ENCODE measurements around the gene INTS3.
A peak's percentile ranks its signal among the peaks of the same experiment; 100 is the strongest.

Gene INTS3

DNA sequence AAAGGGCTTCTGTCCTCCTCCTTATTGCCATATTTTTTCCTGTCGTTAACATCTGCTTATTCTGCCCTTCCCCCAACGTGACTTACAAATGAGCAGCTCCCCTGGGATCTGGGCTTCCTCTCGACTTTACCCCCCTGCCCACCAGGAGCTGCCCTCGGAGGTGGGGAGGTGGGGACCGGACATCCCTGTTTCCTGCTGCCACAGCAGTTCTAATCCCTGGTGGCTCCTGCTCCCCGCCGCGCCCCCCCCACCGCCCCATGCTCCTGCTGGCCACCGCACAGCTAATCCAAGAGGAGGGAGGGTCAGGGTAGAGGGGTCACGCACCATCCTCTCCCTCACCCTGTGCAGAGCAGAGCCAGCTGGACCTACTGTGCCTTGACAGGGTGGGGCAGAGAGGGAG lies 42.9 kb downstream of the INTS3 start:
- H3K4me1 ChIP-seq (ENCODE audit: control insufficient read depth, insufficient read depth, low read length): peaks cover 4% of the 10 kb centered on the region; the same call in 1 of the 2 replicates
- H3K27ac ChIP-seq (ENCODE audit: extremely low read depth, low read depth, low read length): no peak overlapping the region
- no peaks in the 10 kb centered on the region for H3K9me3 ChIP-seq (ENCODE audit: control insufficient read depth, insufficient read depth, low read depth, low read length)
- TF ChIP-seq ZNF341 (tag by site-specific recombination; IDR thresholded peaks at IDR 0.05; ENCODE audit: low read depth) (no peak), BCL11A (tag by site-specific recombination; IDR thresholded peaks at IDR 0.05; ENCODE audit: low read depth) (no peak), ZNF174 (tag by site-specific recombination; IDR thresholded peaks at IDR 0.05) (no peak), ZNF585B (tag by site-specific recombination; IDR thresholded peaks at IDR 0.05) (no peak), KLF7 (tag by site-specific recombination; IDR thresholded peaks at IDR 0.05; ENCODE audit: borderline replicate concordance) (no peak), HOXD13 (CRISPR knock-in tag; IDR thresholded peaks at IDR 0.05; ENCODE audit: borderline replicate concordance) (no peak), ZNF366 (tag by site-specific recombination; conservative IDR thresholded peaks at IDR 0.05) (no peak), KLF1 (tag by site-specific recombination; IDR thresholded peaks at IDR 0.05) (no peak), ZNF24 (tag by site-specific recombination; IDR thresholded peaks at IDR 0.05) (no peak)
- H3K4me3 ChIP-seq (ENCODE audit: low read depth, low read length): no peak overlapping the region
- CTCF ChIA-PET: interaction anchor here (0.7 to 1.1 kb wide), 2 partner anchors 51 to 216 kb away, joined by 3 to 5 read pairs; no protein-coding TSS in a partner anchor
- H3K36me3 ChIP-seq (ENCODE audit: control insufficient read depth in 2 of 2, insufficient read depth in 1 of 2, low read length in 2 of 2): peaks cover 24 to 85% of the 10 kb centered on the region in 2 experiments
- POLR2A ChIA-PET: interaction anchor here (1.7 kb wide), 1 partner anchor 220 kb away, joined by 6 read pairs; the partner anchor contains the start of gene RPS27

DNA sequence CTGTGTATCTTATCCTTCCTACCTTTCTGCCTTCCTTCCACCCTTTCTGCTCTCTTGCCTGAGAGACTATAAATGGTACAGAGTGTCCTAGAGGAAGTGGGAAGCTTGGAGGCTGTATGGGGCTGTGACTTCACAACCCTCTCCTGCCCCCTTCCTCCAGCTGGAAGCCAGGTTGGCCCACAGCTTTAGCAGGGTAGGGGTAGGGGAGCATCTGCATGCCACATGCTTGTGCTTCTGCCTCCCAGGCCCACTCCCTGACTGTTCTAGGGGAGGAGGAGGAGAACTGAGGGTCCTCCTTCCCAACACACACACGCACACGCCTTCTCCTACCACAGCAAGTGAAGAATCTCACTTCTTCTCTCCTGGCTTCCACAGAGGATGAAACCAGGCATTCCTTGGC lies 43.4 kb downstream of the INTS3 start:
- CTCF ChIA-PET: interaction anchor here (0.7 to 1.1 kb wide), 3 partner anchors 52 to 215 kb away, joined by 3 to 5 read pairs (median 4); partner anchors contain the start of gene S100A13
- Histone ChIP-seq H3K9me3 (ENCODE audit: control insufficient read depth, insufficient read depth, low read depth, low read length) (no peaks in the 10 kb centered on the region), H3K27ac (ENCODE audit: extremely low read depth, low read depth, low read length) (no peak overlapping the region), H3K4me3 (ENCODE audit: low read depth, low read length) (no peak overlapping the region), H3K36me3 (ENCODE audit: control insufficient read depth in 2 of 2, insufficient read depth in 1 of 2, low read length in 2 of 2) (peaks cover 19 to 81% of the 10 kb centered on the region in 2 experiments), H3K4me1 (ENCODE audit: control insufficient read depth, insufficient read depth, low read length) (peaks cover 6% of the 10 kb centered on the region)
- TF ChIP-seq, protein P1, sequence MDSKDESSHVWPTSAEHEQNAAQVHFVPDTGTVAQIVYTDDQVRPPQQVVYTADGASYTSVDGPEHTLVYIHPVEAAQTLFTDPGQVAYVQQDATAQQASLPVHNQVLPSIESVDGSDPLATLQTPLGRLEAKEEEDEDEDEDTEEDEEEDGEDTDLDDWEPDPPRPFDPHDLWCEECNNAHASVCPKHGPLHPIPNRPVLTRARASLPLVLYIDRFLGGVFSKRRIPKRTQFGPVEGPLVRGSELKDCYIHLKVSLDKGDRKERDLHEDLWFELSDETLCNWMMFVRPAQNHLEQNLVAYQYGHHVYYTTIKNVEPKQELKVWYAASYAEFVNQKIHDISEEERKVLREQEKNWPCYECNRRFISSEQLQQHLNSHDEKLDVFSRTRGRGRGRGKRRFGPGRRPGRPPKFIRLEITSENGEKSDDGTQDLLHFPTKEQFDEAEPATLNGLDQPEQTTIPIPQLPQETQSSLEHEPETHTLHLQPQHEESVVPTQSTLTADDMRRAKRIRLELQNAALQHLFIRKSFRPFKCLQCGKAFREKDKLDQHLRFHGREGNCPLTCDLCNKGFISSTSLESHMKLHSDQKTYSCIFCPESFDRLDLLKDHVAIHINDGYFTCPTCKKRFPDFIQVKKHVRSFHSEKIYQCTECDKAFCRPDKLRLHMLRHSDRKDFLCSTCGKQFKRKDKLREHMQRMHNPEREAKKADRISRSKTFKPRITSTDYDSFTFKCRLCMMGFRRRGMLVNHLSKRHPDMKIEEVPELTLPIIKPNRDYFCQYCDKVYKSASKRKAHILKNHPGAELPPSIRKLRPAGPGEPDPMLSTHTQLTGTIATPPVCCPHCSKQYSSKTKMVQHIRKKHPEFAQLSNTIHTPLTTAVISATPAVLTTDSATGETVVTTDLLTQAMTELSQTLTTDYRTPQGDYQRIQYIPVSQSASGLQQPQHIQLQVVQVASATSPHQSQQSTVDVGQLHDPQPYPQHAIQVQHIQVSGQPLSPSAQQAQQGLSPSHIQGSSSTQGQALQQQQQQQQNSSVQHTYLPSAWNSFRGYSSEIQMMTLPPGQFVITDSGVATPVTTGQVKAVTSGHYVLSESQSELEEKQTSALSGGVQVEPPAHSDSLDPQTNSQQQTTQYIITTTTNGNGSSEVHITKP (tag by site-specific recombination; IDR thresholded peaks at IDR 0.05): no peak
- TF ChIP-seq, protein P2, sequence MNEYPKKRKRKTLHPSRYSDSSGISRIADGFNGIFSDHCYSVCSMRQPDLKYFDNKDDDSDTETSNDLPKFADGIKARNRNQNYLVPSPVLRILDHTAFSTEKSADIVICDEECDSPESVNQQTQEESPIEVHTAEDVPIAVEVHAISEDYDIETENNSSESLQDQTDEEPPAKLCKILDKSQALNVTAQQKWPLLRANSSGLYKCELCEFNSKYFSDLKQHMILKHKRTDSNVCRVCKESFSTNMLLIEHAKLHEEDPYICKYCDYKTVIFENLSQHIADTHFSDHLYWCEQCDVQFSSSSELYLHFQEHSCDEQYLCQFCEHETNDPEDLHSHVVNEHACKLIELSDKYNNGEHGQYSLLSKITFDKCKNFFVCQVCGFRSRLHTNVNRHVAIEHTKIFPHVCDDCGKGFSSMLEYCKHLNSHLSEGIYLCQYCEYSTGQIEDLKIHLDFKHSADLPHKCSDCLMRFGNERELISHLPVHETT (tag by site-specific recombination; IDR thresholded peaks at IDR 0.05): no peak
- TF ChIP-seq ZXDB (tag by site-specific recombination; IDR thresholded peaks at IDR 0.05): no peak
- TF ChIP-seq EGR2 (tag by site-specific recombination; IDR thresholded peaks at IDR 0.05; ENCODE audit: low read depth): 0 out of 2 replicates have a peak, but pooled peaks have one; percentile 14
- no peak for TF ChIP-seq ZSCAN30 (tag by site-specific recombination; IDR thresholded peaks at IDR 0.05)
- POLR2A ChIA-PET: interaction anchor here (1.5 to 1.7 kb wide), 2 partner anchors 43 to 219 kb away, joined by 5 to 6 read pairs; partner anchors contain the start of genes INTS3 and RPS27

DNA sequence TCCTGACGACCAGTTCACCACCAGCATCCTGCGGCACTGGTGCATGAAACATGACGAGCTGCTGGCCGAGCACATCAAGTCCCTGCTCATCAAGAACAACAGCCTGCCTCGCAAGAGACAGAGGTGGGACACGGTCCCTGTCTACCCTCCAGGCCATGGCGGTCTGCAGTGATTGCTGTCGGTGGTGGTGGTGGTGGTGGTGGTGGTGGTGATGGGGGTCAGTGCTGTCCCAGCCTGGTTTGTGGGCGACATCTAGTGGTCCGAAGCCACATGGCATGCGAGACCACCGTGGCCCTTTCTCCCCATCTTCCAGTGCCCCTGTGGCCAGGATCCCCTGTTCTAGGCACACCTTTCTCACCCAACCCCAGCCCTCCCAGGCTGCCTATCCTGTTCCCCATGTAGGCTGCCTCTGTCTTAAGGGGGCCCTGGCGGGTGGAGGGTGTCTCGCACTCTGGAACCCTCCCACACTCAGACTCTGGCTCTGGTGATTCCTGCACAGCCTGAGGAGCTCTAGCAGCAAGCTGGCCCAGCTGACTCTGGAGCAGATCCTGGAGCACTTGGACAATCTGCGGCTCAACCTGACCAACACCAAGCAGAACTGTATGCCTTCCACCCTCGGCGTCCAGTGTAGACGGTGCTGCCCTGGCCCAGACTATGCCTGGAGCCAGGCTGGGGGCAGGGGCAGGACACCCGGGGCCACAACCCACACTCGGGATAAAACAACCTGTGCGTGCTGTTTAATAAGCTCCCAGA lies 44.2 kb downstream of the INTS3 start:
- Histone ChIP-seq H3K4me3 (ENCODE audit: low read depth, low read length) (no peak overlapping the region), H3K27ac (ENCODE audit: extremely low read depth, low read depth, low read length) (no peak overlapping the region), H3K9me3 (ENCODE audit: control insufficient read depth, insufficient read depth, low read depth, low read length) (no peaks in the 10 kb centered on the region), H3K4me1 (ENCODE audit: control insufficient read depth, insufficient read depth, low read length) (peaks cover 8% of the 10 kb centered on the region), H3K36me3 (ENCODE audit: control insufficient read depth in 2 of 2, insufficient read depth in 1 of 2, low read length in 2 of 2) (peaks cover 12 to 75% of the 10 kb centered on the region in 2 experiments)
- ChIA-PET POLR2A (interaction anchor here (0.5 to 1.5 kb wide), 4 partner anchors 12 to 218 kb away, joined by 3 to 5 read pairs (median 5); partner anchors contain the start of genes INTS3 and RPS27), CTCF (interaction anchor here (0.6 to 1.7 kb wide), 11 partner anchors 24 to 249 kb away, joined by 3 to 9 read pairs (median 3); partner anchors contain the start of genes RAB13 and S100A13)
- TF ChIP-seq, protein P3, sequence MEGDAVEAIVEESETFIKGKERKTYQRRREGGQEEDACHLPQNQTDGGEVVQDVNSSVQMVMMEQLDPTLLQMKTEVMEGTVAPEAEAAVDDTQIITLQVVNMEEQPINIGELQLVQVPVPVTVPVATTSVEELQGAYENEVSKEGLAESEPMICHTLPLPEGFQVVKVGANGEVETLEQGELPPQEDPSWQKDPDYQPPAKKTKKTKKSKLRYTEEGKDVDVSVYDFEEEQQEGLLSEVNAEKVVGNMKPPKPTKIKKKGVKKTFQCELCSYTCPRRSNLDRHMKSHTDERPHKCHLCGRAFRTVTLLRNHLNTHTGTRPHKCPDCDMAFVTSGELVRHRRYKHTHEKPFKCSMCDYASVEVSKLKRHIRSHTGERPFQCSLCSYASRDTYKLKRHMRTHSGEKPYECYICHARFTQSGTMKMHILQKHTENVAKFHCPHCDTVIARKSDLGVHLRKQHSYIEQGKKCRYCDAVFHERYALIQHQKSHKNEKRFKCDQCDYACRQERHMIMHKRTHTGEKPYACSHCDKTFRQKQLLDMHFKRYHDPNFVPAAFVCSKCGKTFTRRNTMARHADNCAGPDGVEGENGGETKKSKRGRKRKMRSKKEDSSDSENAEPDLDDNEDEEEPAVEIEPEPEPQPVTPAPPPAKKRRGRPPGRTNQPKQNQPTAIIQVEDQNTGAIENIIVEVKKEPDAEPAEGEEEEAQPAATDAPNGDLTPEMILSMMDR (tag by site-specific recombination; IDR thresholded peaks at IDR 0.05): peak; percentile 82
- peak; percentile 39 for TF ChIP-seq ZNF654 (tag by site-specific recombination; IDR thresholded peaks at IDR 0.05; ENCODE audit: low read depth)
- TF ChIP-seq ZBTB20 (tag by site-specific recombination; IDR thresholded peaks at IDR 0.05): no peak
- no peak for TF ChIP-seq ZNF624 (tag by site-specific recombination; IDR thresholded peaks at IDR 0.05)
